ENCODE data around the gene EPN2.

The EPN2 gene

DNA sequence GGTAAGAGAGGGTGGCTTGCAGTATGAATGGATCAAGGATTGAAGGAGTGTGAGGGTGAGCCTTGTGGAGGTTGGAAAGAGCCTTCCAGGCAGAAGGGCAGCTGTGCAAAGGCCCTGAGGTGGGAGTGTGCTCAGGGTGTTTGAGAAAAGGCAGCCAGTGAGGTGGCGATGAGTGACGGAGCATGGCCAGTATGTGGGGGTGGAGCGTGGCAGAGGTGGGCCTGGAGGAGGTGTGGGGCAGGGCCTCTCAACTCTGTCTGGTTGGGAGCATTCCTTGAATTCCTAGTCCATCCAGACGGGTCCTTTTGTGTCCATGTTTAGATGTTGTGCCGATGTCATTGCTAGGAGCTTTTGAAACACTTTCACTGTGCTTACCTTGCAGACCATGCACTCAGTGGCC lies 51.3 kb downstream of the EPN2 start:
- DNase-seq (ENCODE audit: insufficient read length, low spot score) (peak; percentile 69), FAIRE-seq (peak; percentile 83)

GRCh38 chr17:19290066-19290705 lies 53.0 kb downstream of the EPN2 start:
- DNase-seq (ENCODE audit: insufficient read length, low spot score): no peak

DNA sequence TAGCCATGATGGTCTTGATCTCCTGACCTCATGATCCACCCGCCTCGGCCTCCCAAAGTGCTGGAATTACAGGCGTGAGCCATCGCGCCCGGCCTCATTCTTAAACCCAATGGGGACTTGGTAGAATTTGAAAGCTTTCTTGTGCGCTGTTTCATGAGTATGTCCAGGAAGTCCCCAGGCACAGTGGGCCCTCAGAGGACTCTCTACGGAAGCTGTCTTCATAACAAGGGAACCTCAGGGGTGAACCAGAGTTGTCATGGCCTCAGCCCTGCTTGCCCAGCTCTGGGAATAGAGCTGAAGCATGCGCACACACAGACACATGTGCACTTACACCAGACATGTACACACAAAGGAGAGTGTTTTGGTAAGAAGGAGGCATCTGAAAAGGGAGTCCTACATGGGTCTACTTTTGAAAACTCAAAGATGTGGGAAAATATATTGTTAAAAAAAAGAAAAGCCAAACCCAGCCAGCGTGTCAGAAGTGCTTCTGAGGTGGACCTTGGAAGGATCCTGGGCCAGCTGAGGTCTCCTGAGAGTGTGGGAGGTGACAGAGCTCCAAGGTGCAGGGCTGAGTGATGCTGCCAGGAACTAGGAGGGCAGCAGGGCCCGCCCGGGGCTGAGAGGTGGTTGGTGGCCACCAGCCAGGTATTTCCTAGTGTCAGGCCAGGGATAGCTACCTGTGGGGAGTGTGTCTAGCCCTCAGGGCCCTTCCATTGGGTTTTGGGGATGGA lies 54.6 kb downstream of the EPN2 start:
- DNase-seq (ENCODE audit: insufficient read length, low spot score) (no peak), FAIRE-seq (no peak)

More at GRCh38 chr17:19290066-19290705, 53.0 kb downstream of the EPN2 start:
- FAIRE-seq: no peak

- FAIRE-seq (no peak), DNase-seq (ENCODE audit: insufficient read length, low spot score) (no peak)
Measured at GRCh38 chr17:19292377-19292711, 55.2 kb downstream of the EPN2 start.

DNA sequence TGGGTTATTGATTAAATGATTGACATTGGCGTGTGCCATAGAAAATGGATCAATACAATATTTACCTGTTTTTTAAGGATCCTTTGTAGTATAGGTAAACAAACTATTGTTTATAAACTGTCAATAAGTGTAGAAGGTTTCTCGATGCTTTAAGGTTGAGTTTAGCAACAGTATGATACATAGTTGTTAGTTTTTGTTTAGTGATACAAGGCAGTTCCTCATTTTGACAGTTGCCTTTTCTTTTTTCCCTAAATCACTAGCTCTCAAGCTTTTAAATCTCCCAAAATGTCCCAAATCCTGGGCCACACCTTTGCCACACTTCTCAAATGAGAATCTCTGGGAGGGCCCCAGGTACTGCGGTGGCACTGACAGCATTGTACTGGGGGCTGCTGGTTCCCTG lies 57.3 kb downstream of the EPN2 start:
- DNase-seq (ENCODE audit: insufficient read length, low spot score) (no peak), FAIRE-seq (no peak)

DNA sequence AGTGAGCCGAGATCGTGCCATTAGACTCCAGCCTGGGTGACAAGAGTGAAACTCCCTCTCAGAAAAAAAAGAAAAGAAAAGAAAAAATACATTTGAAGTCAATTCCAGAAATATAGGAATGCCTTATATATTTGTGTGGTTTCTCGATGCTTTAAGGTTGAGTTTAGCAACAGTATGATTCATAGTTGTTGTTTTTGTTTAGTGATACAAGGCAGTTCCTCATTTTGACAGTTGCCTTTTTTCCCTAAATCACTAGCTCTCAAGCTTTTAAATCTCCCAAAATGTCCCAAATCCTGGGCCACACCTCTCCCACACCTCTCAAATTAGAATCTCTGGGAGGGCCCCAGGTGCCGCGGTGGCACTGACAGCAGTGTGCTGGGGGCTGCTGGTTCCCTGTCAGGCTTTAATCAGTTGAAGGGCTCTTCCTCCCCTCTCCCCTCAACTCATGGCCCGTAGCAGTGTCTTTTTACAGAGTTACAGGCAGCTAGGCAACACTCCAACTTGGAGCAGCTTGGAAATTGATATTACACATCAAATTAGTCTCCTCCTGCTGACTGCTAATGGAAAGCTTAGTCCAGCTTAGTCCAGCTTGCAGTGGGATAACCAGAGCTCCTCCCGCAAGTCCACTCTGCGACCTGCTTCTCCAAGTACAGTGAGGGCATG lies 58.4 kb downstream of the EPN2 start:
- no peak for FAIRE-seq
- DNase-seq (ENCODE audit: insufficient read length, low spot score): no peak

GRCh38 chr17:19296786-19297778 lies 59.9 kb downstream of the EPN2 start:
- FAIRE-seq (peak; percentile 64), DNase-seq (ENCODE audit: insufficient read length, low spot score) (no peak)

DNA sequence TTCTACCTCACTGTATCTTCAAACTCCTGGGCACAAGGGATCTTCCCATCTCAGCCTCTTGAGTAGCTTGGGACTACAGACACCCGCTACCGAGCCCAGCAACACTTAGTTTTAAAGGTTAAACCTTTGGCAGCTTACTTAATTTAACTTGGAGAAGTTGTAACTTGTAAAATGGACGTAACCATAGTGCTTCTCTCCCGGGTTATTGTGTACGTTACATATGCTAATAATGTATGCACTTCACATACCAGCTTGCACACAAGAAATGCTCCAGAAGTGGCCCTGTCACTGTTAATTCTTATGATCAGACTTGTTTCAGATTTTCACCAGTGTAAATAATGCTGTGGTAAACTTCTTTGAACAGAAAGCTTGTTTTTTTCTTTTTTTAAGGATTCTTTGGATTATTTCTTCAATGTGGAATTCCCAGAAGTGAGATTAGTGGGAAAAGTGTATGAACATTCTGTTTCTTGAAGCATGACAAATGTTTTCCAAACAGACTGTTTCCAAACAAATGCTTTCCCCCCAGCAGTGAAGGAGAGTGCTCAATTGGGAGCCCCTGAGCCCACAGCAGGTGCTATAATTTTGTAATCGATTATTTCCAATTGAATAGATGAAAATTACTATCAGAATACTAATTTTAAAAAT lies 61.5 kb downstream of the EPN2 start:
- no peak for FAIRE-seq
- no peak for DNase-seq (ENCODE audit: insufficient read length, low spot score)

GRCh38 chr17:19299214-19299747 lies 62.1 kb downstream of the EPN2 start:
- no peak for FAIRE-seq
- DNase-seq (ENCODE audit: insufficient read length, low spot score): no peak

- DNase-seq (ENCODE audit: insufficient read length, low spot score) (no peak), FAIRE-seq (no peak)
Measured at GRCh38 chr17:19299866-19300265, 62.7 kb downstream of the EPN2 start.

- FAIRE-seq (no peak), DNase-seq (ENCODE audit: insufficient read length, low spot score) (no peak)
Measured at GRCh38 chr17:19301274-19301951, 64.2 kb downstream of the EPN2 start.

DNA sequence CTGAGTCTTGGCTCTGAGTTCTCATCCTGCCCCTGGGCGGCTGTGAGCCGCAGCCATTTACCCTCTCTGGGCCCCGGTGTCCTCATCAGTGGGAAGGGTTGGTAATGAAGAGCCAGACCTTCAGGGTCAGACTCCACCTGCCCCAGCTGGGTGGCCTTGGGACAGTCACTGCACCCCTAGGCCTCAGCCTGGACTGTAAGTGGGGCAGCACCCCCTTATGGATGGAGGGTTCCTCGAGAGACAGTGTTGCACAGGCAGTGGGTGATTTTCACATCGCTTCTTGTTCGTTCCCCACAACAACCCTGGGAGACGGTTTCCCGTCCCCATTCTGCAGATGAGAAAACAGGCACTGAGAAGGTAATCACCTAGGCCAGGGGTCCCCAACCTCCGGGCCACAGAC lies 64.8 kb downstream of the EPN2 start:
- no peak for FAIRE-seq

DNA sequence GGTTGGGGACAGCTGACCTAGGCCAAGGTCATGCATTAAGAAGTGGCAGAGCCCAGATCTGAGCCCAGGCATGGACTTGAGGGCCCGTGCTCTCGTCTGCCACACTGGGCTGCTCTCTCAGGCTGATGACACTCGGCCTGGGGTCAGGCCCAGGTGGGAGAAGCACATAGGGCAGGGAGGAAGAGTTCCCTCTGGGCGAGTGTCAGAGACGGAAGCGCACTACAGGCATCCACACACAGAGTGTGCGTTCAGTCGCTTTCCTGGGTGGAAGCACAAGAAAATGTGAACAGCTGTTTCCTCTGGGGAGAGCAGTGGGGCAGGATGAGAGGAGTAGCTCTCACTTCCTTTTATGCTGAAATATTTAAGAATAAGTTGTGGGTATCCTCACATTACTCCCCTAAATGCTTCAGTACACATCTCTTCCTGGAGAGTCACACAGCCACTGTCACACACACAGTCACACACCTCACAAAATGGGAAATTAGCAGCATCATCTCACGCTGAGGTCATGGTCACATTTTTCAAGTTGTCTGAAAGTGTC lies 65.7 kb downstream of the EPN2 start:
- peak; percentile 86 for FAIRE-seq
- no peak for DNase-seq (ENCODE audit: insufficient read length, low spot score)

More for the DNA sequence above, 64.8 kb downstream of the EPN2 start:
- no peak for DNase-seq (ENCODE audit: insufficient read length, low spot score)

GRCh38 chr17:19303367-19303776 lies 66.2 kb downstream of the EPN2 start:
- FAIRE-seq: peak; percentile 51
- DNase-seq (ENCODE audit: insufficient read length, low spot score): no peak

GRCh38 chr17:19304209-19304608 lies 67.0 kb downstream of the EPN2 start:
- FAIRE-seq (peak; percentile 69), DNase-seq (ENCODE audit: insufficient read length, low spot score) (peak; percentile 69)

GRCh38 chr17:19304751-19305150 lies 67.6 kb downstream of the EPN2 start:
- FAIRE-seq: no peak
- no peak for DNase-seq (ENCODE audit: insufficient read length, low spot score)

GRCh38 chr17:19305256-19305655 lies 68.1 kb downstream of the EPN2 start:
- DNase-seq (ENCODE audit: insufficient read length, low spot score) (no peak), FAIRE-seq (peak; percentile 33)

DNA sequence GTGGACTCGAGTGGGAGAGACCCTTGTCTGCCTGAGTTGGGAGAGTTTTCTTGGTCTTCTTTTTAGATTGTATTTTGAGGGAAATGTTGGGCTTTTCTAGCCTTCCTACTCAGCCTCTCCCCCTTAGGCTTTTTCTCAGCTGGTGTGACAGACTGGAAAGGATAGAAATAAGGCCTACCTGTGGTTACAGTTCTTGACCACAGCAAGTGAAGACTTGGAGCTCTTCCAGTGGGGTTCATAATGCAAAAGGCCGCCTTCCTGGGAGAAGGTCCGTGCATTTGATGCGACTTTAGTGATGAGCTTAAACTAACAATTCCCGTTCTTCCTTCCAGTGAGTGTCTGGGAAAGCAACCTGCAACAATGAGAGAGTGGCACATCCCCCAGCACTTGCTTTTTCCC lies 68.6 kb downstream of the EPN2 start:
- no peak for FAIRE-seq
- DNase-seq (ENCODE audit: insufficient read length, low spot score): no peak
